Lower leg skin (tissue), 3 donors: ENCODE measurements around the gene NCMAP.

ENCODE experiments used
- CTCF ChIP-seq, 3 donors: fragments of 450-650 bp; IDR thresholded peaks; one replicate each; pipeline ENCODE4 v1.5.1; 2016; ENCODE audit warnings: antibody characterized with exemption in 3 of 3, mild to moderate bottlenecking in 3 of 3, moderate library complexity in 2 of 3
- POLR2A ChIP-seq, 2 donors: fragments of 450-650 bp; IDR thresholded peaks; one replicate each; pipeline ENCODE4 v1.6.1; 2016 to 2017; ENCODE audit warnings: antibody characterized with exemption in 2 of 2, mild to moderate bottlenecking in 1 of 2, moderate library complexity in 1 of 2

GRCh38 chr1:24572301-24572700, 16.4 kb downstream of the NCMAP start:
- no peak for TF ChIP-seq CTCF (IDR thresholded peaks at IDR 0.05)
- no peak for TF ChIP-seq POLR2A (IDR thresholded peaks at IDR 0.05)
